CD4-positive, alpha-beta T cell treated with Interleukin-15 for 4 hours (primary cell): ENCODE results near the gene ANKRD16.
"Not testable (repeated sequence)": the region's sequence is repeated elsewhere in the genome, so short reads cannot be mapped to it uniquely, and the experiment has no call there.

Experiments used
- DNase-seq: peaks from one replicate; pipeline ENCODE4 v3.0.0-alpha.2; 2020; ENCODE audit warnings: low spot score

ANKRD16 gene

DNA sequence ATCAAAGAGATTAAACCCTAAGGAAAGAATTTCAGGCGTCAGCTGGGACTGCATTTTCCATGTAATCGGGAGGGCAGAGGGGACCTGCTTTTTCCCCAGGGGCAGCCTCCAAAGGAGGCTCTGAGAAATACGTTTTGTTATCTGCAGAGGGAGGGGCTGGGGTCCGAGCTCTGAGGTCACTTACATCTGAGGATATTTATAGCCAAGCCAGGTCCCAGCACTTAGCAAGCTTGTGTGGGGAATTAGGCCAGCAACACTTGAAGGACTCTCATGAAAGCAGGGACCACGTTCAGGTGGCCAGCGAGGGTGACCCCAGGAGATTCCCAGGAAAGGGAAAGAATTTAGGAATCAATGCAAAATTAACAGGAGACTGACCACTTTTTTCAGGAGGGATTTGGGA lies 55.9 kb downstream of the ANKRD16 start:
- DNase-seq = no peak

DNA sequence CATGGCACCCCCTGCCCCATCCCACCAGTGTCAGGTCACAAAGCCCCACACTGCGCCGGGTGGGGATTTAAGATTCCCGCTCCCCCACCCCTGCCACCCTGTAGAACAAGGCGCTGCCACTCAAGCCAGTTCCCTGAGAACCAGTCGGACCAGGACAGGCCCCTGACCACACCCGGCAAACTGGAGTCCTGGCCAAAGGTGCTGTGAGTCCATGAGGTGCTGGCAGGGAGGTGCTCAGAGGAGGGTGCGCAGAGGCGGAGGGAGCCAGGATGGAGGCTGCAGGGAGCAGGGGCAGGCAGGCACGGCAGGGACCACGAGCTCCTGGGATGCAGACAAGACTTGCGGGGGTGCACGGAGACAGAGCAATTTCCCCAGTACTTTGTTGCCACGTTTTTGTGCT lies 56.7 kb downstream of the ANKRD16 start:
- no peak for DNase-seq

DNA sequence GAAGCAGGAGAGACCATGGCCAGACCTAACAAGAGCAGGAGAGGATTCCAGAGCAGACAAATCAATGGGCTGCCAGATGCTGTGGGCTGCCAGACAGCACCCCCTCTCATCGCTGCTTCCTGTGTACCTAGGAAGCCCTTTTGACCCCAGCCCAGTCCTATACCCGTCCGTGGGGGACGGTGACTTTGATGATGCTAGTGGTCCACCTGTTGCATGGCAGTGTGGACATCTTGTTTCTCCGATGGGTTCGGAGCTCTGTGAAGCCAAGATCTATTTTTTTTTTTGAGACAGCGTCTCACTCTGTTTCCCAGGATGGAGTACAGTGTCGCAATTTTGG lies 58.3 kb downstream of the ANKRD16 start:
- DNase-seq = no peak

DNA sequence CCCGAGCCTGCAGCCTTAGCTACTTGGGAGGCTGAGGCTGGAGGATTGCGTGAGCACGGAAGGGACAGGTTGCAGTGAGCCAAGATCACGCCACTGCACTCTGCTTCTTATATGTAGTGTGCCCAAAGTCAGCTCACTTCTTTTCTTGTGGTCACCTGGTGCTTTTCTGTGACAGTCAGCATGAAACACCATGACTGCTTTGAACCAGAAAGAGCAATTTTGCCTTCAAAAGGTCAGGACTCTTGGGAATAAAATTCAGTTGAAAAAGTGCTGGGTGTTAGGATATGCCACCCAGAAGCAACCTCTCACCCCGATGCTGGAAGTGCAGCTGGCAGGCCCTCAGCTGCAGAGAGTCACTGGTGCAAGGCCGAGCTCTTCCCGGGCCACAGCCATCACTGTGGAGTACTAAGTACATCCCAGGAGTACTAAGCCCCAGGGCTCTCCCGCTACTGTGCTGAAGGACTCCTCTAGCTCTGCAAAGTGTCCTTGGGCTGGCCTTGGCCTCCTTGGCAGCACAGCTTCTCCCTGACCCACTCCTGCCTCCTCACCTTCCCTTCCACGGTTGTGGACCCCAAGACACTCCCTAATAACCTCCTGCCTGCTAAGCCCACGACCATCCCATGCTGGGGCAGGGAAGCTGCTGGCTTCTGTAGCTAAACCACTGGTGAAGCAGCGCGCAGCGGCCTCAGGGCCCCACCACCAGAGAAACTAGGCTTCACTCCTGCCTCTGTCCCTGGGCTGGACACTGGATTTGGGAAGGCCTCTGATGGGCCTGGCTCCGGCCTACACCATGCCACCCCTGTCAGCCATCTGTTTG lies 58.9 kb downstream of the ANKRD16 start:
- no peak for DNase-seq

DNA sequence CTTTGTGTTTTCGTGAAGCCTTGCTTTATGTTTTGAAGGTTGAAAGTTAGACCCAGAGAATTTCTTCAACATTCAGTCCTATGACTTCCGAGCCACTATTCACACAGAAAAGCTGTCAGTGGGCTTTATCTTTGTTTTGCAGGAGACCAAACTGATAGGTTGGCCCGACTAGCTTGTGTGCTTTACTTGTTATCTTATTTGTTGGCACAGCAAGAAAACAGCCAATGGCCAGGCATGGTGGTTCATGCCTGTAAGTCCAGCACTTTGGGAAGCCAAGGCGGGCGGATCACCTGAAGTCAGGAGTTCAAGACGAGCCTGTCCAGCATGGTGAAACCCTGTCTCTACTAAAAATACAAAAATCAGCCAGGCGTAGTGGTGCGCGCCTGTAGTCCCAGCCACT lies 60.4 kb downstream of the ANKRD16 start:
- no peak for DNase-seq

DNA sequence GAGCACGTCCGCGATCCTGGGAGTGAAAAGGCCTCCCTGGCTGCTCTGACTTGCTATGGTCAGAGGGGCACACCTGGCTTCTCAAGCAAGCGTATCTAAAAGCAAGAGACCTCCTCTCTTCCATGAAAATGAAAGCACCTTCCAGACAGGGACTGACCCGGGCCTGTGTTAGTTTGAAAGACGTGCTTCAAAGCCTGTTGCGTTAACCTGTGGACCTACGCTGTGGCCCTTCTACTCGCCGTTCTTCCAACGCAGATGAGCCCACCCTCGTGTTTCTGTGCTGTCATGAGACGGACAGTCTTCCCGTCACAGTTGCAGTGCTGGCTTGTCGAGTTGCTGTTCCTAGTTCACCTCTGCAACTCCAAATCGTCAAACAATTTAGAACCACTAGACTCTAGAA lies 61.0 kb downstream of the ANKRD16 start:
- no peak for DNase-seq

DNA sequence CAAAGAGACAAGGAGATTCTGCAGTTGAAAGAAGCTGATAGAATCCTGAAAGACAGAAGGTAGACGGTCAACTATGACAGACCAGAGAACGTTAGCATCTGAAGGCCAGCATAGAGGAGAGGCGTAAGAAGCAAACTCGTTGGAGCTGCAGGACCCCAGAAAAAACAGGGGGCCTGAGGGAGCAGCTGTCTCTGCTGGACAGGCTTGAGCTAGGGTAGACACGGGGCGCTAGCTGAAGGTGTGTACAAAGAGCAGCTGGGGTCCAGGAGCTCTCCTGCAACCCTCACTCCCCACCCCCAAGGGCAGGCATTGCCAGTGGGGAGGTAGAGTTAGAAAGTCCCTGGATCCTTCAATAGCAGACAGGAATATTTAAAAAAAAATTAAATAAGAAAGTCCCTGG lies 61.9 kb downstream of the ANKRD16 start:
- DNase-seq = no peak

DNA sequence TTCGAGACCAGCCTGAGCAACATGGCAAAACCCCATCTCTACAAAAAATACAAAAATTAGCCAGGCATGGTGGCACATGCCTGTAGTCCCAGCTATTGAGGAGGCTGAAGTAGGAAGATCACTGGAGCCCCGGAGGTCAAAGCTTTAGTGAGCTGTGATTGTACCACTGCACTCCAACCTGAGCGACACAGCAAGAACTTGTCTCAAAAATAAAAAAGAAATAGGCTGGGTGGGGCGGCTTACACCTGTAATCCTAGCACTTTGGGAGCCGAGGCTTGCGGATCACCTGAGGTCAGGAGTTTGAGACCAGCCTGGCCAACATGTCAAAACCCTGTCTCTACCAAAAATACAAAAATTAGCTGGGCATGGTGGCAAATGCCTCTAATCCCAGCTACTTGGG lies 63.2 kb downstream of the ANKRD16 start:
- DNase-seq = not testable (repeated sequence)

DNA sequence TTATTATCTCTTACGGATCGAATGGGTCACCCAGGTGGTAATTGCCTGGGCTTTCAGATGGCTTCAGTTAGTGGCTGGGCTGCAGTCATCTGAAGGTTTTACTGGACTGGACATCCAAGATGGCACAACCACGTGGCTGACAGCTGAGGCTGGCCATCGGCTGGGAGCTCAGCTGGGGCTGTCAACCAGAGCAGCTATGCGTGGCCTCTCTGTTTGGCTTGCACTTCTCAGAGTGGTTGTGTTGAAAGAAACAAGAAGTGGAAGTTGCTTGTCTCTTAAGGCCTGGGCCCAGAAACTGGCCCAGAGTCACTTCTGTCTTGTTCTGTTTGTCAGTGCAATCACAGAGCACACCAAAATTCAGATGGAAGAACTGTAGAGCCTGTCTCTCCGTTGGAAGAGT lies 70.8 kb downstream of the ANKRD16 start:
- no peak for DNase-seq

DNA sequence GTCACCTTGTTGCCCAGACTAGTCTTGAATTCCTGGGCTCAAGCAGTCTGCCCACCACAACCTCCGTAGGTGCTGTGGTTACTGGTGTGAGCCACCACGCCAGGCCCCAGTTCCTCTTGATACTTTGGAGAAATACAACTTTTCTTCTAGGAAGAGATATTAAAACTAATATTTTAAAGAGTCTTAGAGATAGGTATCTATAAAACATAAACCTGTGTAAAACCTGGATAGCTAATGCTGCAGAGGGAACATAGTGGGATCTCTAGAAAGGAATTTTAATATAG lies 71.7 kb downstream of the ANKRD16 start:
- no peak for DNase-seq

DNA sequence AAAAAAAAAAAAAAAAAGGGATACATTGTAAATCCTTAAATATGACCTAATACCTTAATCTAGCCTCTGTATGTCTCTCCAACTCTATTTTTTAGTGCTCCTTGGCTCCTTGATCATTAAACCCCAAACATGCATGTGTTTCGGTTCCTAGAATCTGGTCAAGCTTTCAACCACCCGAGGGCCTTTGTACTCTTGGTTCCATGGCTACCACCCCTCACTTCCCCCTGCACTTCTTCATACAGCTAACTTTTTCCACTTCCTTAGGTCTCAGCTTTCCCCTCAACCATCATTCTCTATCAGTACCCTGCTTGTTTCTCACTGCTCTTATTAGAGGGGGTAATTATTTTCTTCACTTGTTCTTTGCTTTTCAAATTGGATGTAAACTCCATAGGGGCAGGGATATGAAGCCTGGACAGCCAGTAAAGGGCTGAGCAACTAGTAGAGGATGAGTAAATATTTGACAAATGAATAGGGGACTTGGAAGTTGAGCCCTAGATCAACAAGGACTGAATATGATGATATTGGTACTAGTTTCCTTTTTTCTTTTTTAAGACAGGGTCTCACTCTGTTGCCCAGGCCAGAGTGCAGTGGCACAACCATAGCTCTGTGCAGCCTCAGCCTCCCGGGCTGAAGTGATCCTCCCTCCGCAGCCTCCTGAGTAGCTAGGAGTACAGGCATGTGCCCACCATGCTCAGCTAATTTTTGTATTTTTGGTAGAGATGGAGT lies 72.2 kb downstream of the ANKRD16 start:
- no peak for DNase-seq

DNA sequence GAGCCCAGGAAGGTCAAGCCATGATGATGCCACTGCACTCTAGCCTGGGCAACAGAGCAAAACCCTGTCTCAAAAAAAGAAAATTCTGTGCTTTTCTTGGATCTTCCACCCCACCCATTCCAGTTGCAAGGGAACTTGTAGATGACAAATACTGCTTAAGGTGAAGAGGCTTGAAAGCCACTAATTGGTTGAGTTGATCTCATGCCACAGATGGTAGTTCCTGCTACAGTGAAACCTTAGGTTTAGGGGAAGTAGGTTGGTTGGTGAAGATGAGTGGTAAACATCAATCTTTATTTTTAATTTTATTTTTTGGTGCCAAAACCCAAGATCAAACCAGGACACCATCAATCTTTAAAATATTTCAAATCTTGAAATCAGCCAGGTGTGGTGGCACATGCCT lies 73.5 kb downstream of the ANKRD16 start:
- DNase-seq = no peak

DNA sequence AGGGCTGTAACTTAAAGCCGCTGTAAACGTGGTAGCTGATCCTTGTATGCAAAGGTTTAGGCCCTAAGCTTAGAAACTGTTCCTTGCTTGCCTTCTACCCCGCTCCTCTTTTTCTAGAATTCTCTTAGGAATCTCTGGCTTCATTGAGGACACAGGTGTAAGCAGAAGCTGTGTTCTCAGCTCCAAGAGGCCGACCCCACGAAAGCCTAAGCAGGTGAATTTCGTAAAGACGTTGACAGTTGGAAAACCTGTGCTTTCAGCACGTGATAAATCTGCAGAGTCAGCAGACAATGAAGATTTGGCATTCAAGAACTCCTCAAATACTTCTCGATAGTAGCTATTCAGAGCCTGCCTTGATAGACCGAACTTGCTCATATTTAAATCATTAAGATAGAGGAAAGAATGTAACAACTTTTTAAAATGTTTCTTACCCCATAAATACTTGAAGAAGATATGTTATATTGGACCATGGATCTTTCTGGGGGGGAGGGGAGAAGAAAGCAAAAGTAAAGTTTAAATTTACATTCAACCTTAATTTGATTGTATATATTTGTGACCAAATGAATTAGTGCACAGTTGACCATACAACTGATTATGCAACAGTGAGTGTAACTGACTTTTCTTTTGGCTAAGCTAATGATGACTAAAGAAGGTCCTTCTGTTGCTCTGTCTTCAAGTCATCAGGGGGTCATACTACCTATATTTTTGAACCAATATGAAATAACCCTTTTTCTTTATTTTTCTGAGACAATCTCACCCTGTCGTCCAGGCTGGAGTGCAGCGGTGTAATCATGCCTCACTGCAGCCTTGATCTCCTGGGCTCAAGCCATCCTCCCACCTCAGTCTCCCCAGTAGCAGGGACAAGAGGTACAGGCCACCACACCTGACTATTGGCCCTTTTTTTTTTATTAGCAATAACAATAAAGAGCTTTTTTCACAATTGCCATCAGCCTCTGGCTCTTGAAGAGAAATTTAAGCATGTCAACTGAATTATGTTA lies 75.3 kb downstream of the ANKRD16 start:
- DNase-seq = no peak

DNA sequence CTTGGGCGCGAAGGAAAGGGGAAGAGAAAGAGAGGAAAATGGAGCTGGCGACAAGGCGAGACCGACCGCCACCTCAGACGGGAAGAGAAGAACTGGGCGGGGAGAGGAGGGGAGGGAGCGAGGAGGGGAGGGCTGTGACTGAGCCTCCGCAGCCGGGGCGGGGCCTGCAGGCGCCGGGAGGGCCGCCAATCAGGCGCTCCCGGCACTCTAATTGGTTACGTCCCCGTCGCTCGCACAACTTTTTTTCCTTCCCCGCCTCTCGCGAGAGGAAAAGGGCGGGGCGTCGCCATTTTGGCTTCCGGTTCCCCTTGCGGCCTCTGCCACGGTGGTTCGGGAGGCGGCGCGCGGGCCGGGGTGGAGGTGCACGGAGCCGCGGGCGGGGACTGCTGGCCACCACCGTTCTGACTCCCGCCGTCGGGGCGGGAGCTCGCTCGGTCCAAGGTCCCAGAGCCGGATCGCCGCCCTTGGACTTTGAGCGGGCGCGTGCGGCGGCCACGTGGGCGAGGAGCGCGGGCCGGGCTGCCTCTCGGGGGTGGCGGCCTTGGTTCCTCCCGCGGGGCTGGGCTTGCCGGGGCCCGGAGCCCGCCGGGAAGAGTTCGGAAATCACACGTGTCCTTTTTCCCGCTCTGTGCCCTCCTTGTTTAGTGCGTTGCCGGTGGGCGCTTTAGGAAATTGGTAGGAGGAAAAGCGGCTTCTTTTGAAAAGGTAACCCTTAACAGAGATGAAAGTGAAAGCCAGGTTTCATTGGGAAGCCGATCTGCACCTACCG lies 76.2 kb downstream of the ANKRD16 start, which contains the start of gene GDI2:
TSS of gene GDI2 (minus strand) at position 94 of the 769 bp plus-strand sequence. CDS start 176 bp downstream, outside the sequence.
- peak; percentile 96 for DNase-seq

DNA sequence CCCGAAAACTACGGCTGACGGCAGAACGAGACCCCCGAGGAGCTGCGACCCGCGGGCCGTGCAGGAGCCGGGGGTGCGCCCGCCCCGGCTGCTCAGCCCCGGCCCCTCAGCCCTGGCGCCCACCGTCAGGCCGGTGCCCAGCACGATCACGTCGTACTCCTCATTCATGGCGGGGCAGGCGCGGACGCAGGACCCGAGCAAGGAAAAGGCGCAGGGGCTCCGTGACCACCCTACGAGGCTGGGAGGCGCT lies 76.7 kb downstream of the ANKRD16 start:
- DNase-seq = no peak

DNA sequence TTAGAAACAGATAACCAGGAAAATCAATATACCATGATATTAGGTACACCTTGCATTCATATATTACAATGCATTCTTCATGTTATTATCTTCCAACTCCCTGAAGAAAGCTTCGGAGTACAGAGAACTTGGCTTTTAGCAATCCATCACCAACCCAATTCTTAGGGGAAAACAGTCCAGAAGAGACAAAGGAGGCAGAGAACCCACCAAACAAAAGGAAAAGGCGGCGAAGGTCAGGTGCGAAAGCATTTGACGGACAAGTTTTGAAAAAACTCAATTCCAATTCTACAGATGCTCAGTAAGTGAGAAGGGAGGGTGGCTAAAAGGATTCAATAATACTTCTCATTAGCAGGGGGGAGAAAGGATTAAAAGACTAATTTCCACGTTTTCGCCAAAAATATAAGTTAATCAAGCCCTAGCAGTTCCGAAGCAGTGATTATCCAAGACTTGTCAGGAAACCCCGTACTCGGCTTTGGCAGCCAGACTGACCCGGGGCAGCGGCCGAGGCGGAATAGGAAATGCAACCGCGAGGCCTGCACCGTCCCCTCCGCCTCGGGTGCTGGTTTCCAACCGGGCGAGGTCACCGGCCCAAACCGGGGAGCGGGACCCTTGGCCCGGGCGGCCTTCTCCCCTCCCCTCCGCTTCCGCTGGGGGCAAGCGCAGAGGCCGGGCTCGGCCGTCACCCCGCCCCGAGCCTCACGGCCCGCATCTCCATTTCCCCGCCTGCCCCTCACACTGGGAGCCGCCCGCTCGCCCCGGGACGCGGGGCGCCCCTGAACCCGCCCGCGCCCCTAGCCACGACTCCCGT lies 77.2 kb downstream of the ANKRD16 start:
- peak; percentile 23 for DNase-seq
